ENCODE results near the gene PTGFRN.

- TF ChIP-seq STAT6 (CRISPR knock-in tag; conservative IDR thresholded peaks at IDR 0.05; ENCODE audit: low read depth) (no peak), CTCF (IDR thresholded peaks at IDR 0.05) (no peak)
Observed at GRCh38 chr1:116948046-116948445, 38.3 kb downstream of the PTGFRN start.

Measured in WTC11 (cell line).